Breast epithelium (tissue), 4 donors: ENCODE results near the gene ADIPOR2. TPM values are rescaled to one million over a fixed set of nuclear protein-coding genes. Genes with fewer than 3 reads are reported as not detected.

Experiments used
- DNase-seq, 2 donors: peaks; one replicate each; pipeline ENCODE4 v3.0.0-alpha.2; 2019; ENCODE audit warnings: low spot score in 2 of 2
- H3K27ac ChIP-seq, 2 donors: fragments of 200-600 bp; sonication (generic) in 1 of 2; one replicate each; pipeline ENCODE4 v1.5.1; 2016 to 2019; ENCODE audit warnings: mild to moderate bottlenecking in 1 of 2
- H3K27me3 ChIP-seq, 2 donors: fragments of 200-600 bp; sonication (generic) in 1 of 2; one replicate each; pipeline versions ENCODE4 v1.5.1 to v1.6.0; 2017 to 2019; ENCODE audit warnings: control low read depth in 1 of 2, mild to moderate bottlenecking in 1 of 2
- H3K36me3 ChIP-seq: fragments of 200-600 bp; one replicate; pipeline ENCODE4 v1.5.1; 2019
- H3K4me1 ChIP-seq, 2 donors: fragments of 200-600 bp; sonication (generic); one replicate each; pipeline ENCODE4 v1.5.1; 2016 to 2019; ENCODE audit warnings: control low read depth in 1 of 2
- H3K4me3 ChIP-seq, 3 donors: fragments of 200-600 bp; sonication (generic); 1 replicate in 2 of 3; 2 replicates in 1 of 3; pipeline ENCODE4 v1.5.1; 2016 to 2019; ENCODE audit warnings: mild to moderate bottlenecking in 3 of 3, moderate library complexity in 2 of 3
- H3K9me3 ChIP-seq, 2 donors: fragments of 200-600 bp; sonication (generic) in 1 of 2; one replicate each; pipeline ENCODE4 v1.5.1; 2016 to 2019; ENCODE audit warnings: control low read depth in 1 of 2
- CTCF ChIP-seq, 3 donors: fragments of 450-650 bp; IDR thresholded peaks; one replicate each; pipeline ENCODE4 v1.5.1; 2016 to 2017; ENCODE audit warnings: antibody characterized with exemption in 3 of 3, mild to moderate bottlenecking in 3 of 3, moderate library complexity in 3 of 3
- POLR2A ChIP-seq: fragments of 450-650 bp; IDR thresholded peaks from one replicate; pipeline ENCODE4 v1.6.1; 2016; ENCODE audit warnings: antibody characterized with exemption, mild to moderate bottlenecking, moderate library complexity
- POLR2AphosphoS5 ChIP-seq, 3 donors: sonication (generic); formaldehyde crosslinking; IDR thresholded peaks; one replicate each; pipeline ENCODE4 v1.6.1; 2017; ENCODE audit warnings: antibody characterized with exemption in 3 of 3
- intact Hi-C: fragments of 100-400 bp; cut with DNase I; formaldehyde crosslinking; loops from one replicate; pipeline ENCODE4 v1.15.1; 2023; ENCODE audit warnings: low total_unique reads
- total RNA-seq, 3 donors: library from RNA; depleted of rRNA; stranded (reverse); fragments of >200 nt; gene quantifications; one replicate each; pipeline ENCODE4 v1.1.0, GENCODE V29; 2016

Gene ADIPOR2
- total RNA-seq, 3 donors from 2014 or later = 44.3 to 58.2 (median 48.8) TPM

GRCh38 chr12:1769809-1770494 is 79.1 kb downstream of the ADIPOR2 start:
- no peaks in the 10 kb centered on the region for H3K36me3 ChIP-seq
- no peaks in the 10 kb centered on the region for H3K9me3 ChIP-seq
- DNase-seq = no peak
- no peak overlapping the region for H3K27ac ChIP-seq
- H3K27me3 ChIP-seq = no peaks in the 10 kb centered on the region
- intact Hi-C loops = no loop called here
- TF ChIP-seq POLR2A (no peak), CTCF (IDR thresholded peaks at IDR 0.05) (no peak), POLR2AphosphoS5 (IDR thresholded peaks at IDR 0.05) (no peak)
- H3K4me1 ChIP-seq = no peaks in the 10 kb centered on the region
- H3K4me3 ChIP-seq = no peak overlapping the region

- Histone ChIP-seq H3K4me1 (no peaks in the 10 kb centered on the region), H3K27me3 (no peaks in the 10 kb centered on the region), H3K36me3 (no peaks in the 10 kb centered on the region), H3K27ac (no peak overlapping the region), H3K9me3 (no peaks in the 10 kb centered on the region), H3K4me3 (no peak overlapping the region)
- intact Hi-C loops = no loop called here
- no peak for DNase-seq
- TF ChIP-seq POLR2AphosphoS5 (IDR thresholded peaks at IDR 0.05) (no peak), POLR2A (no peak), CTCF (IDR thresholded peaks at IDR 0.05) (no peak)
Measured at GRCh38 chr12:1773937-1774655, 83.2 kb downstream of the ADIPOR2 start.

- H3K4me1 ChIP-seq = peaks cover 0 to 3% of the 10 kb centered on the region in 2 donors
- TF ChIP-seq POLR2A (no peak), POLR2AphosphoS5 (IDR thresholded peaks at IDR 0.05) (no peak), CTCF (IDR thresholded peaks at IDR 0.05) (no peak)
- DNase-seq = no peak
- H3K9me3 ChIP-seq = no peaks in the 10 kb centered on the region
- no peak overlapping the region for H3K27ac ChIP-seq
- no peak overlapping the region for H3K4me3 ChIP-seq
- intact Hi-C loops = no loop called here
- H3K27me3 ChIP-seq = no peaks in the 10 kb centered on the region
- no peaks in the 10 kb centered on the region for H3K36me3 ChIP-seq
Measured at GRCh38 chr12:1776170-1776921, 85.5 kb downstream of the ADIPOR2 start.

- Histone ChIP-seq H3K9me3 (no peaks in the 10 kb centered on the region), H3K27ac (no peak overlapping the region), H3K4me1 (peaks cover 0 to 3% of the 10 kb centered on the region in 2 donors), H3K27me3 (no peaks in the 10 kb centered on the region), H3K4me3 (no peak overlapping the region), H3K36me3 (no peaks in the 10 kb centered on the region)
- no peak for DNase-seq
- TF ChIP-seq CTCF (IDR thresholded peaks at IDR 0.05) = no peak
- TF ChIP-seq POLR2A = no peak
- no peak for TF ChIP-seq POLR2AphosphoS5 (IDR thresholded peaks at IDR 0.05)
- intact Hi-C loops = no loop called here
Measured at GRCh38 chr12:1777798-1778197, 86.9 kb downstream of the ADIPOR2 start.

- no peak overlapping the region for H3K27ac ChIP-seq
- H3K9me3 ChIP-seq = no peaks in the 10 kb centered on the region
- intact Hi-C loops = no loop called here
- H3K27me3 ChIP-seq = no peaks in the 10 kb centered on the region
- no peak overlapping the region for H3K4me3 ChIP-seq
- H3K36me3 ChIP-seq = no peaks in the 10 kb centered on the region
- H3K4me1 ChIP-seq = peaks cover 0 to 3% of the 10 kb centered on the region in 2 donors
- no peak for TF ChIP-seq CTCF (IDR thresholded peaks at IDR 0.05)
- TF ChIP-seq POLR2AphosphoS5 (IDR thresholded peaks at IDR 0.05) = no peak
- no peak for TF ChIP-seq POLR2A
- no peak for DNase-seq
Measured at GRCh38 chr12:1778911-1779310, 88.0 kb downstream of the ADIPOR2 start.
